Measurements from ENCODE around the gene RGR.

RGR gene

DNA sequence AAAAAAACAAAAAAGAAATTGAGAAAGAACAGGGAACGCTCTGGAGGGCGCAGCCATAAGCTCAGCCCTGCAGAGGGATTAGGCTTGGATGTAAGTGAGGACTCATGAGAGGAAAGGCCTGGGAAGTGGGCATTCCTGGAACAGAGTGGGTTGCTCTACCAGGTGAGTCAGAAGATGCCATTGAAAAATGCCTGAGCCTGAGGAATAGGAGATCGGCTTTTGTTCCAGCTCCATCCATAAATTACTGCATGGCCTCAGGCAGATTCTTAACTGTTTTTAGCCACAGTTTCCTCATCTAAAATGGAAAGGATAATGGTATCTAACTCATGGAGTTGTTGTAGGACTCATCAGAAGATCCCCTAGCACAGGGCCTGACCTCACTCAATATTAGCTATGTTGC, 1.1 kb upstream of the RGR start:
- CTCF ChIA-PET: interaction anchor here (0.9 to 1.1 kb wide), 2 partner anchors 20 to 293 kb away, joined by 3 read pairs; no protein-coding TSS in a partner anchor
- TF ChIP-seq, protein P1, sequence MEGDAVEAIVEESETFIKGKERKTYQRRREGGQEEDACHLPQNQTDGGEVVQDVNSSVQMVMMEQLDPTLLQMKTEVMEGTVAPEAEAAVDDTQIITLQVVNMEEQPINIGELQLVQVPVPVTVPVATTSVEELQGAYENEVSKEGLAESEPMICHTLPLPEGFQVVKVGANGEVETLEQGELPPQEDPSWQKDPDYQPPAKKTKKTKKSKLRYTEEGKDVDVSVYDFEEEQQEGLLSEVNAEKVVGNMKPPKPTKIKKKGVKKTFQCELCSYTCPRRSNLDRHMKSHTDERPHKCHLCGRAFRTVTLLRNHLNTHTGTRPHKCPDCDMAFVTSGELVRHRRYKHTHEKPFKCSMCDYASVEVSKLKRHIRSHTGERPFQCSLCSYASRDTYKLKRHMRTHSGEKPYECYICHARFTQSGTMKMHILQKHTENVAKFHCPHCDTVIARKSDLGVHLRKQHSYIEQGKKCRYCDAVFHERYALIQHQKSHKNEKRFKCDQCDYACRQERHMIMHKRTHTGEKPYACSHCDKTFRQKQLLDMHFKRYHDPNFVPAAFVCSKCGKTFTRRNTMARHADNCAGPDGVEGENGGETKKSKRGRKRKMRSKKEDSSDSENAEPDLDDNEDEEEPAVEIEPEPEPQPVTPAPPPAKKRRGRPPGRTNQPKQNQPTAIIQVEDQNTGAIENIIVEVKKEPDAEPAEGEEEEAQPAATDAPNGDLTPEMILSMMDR (IDR thresholded peaks at IDR 0.05; ENCODE audit: insufficient read depth, low read length, missing control alignments): no peak
- H3K4me3 ChIP-seq (ENCODE audit: low read depth, low read length): no peak overlapping the region
- no peak for DNase-seq (ENCODE audit: low read depth, low spot score)
- POLR2A ChIA-PET: no interaction called here

DNA sequence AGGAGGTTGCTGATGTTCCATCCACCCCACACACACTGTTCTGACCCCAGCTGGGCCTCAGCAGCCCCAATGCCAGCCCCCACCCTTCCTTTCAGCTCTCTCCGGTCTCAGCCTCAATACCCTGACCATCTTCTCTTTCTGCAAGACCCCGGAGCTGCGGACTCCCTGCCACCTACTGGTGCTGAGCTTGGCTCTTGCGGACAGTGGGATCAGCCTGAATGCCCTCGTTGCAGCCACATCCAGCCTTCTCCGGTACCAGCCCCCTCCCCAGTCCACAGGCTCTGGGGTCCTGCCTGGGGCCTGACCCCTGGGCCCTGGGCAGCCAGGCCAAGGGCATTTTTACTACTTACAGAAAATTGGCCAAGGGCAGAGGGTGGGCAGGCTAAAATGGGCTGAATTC, 2.6 kb downstream of the RGR start:
- CTCF ChIA-PET: interaction anchor here (1.3 to 1.7 kb wide), 4 partner anchors 9 to 290 kb away, joined by 3 to 6 read pairs (median 4); no protein-coding TSS in a partner anchor
- DNase-seq (ENCODE audit: low read depth, low spot score): no peak
- POLR2A ChIA-PET: no interaction called here
- no peak overlapping the region for H3K4me3 ChIP-seq (ENCODE audit: low read depth, low read length)
- TF ChIP-seq, protein P1 (IDR thresholded peaks at IDR 0.05; ENCODE audit: insufficient read depth, low read length, missing control alignments): no peak

DNA sequence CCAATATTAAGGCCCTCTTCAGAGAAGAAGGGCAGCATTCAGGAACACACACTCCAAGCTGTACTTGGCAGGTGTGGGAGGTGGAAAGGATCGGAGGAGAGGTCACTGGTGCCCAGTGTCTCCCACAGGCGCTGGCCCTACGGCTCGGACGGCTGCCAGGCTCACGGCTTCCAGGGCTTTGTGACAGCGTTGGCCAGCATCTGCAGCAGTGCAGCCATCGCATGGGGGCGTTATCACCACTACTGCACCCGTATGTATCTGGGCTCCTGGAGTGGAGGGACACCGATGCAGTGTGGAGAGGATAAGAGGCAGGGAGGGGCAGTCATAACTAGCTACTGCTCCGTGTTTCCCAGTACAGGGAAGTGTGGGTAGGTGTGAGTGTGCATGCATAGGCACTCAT, 3.9 kb downstream of the RGR start:
- TF ChIP-seq, protein P1 (IDR thresholded peaks at IDR 0.05; ENCODE audit: insufficient read depth, low read length, missing control alignments): no peak
- CTCF ChIA-PET: interaction anchor here (0.7 to 1.8 kb wide), 6 partner anchors 8 to 290 kb away, joined by 3 to 4 read pairs (median 3); no protein-coding TSS in a partner anchor

DNA sequence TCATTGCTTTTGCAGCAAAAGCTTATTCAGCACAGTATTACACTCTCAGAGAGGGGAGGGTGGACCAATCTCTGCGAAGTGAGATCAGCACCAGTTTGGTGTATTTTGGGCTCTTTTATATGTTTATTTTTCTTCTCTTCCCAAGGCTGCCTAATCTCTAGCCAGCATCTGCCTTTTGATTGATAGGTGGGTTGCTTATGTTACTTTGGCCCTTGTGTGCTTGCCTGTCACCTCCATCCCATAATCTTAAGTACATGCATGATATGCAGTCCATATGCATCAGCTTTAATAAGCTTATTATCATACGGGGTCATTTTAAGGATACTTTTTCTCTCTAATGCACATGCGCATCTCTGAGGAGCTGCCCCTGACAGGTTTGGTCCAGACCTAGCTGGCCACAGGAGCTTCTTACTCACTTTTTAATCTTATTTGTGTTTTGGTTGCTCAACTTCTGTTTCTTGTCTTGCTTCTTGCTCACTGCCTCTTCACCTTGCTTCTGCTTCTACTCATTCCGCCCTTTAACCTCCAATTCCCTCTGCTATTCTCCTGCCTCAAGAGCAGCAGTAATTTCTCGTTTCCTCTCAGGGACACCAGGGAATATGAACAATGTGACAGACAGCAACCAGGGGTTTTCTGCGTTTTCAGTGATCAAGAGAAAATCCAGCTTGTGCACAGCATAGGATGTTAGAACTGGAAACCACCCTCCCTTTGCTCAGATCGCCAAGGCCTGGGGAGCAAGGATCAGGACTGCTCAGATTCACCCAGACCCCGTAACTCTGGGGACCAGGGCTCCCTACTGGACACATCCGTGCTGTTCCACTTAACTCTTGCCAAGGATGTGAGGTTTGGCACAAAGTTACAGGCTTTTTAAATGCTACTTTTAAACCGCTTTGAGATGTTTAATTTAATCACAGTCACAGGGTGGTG, 10.0 kb downstream of the RGR start:
- TF ChIP-seq, protein P1 (IDR thresholded peaks at IDR 0.05; ENCODE audit: insufficient read depth, low read length, missing control alignments): no peak
- POLR2A ChIA-PET: no interaction called here
- no peak overlapping the region for H3K4me3 ChIP-seq (ENCODE audit: low read depth, low read length)
- no peak for DNase-seq (ENCODE audit: low read depth, low spot score)
- CTCF ChIA-PET: interaction anchor here (0.6 to 2.8 kb wide), 7 partner anchors 9 to 285 kb away, joined by 3 to 27 read pairs (median 4); no protein-coding TSS in a partner anchor

More for the DNA sequence above, 3.9 kb downstream of the RGR start:
- no peak overlapping the region for H3K4me3 ChIP-seq (ENCODE audit: low read depth, low read length)
- POLR2A ChIA-PET: no interaction called here
- no peak for DNase-seq (ENCODE audit: low read depth, low spot score)

DNA sequence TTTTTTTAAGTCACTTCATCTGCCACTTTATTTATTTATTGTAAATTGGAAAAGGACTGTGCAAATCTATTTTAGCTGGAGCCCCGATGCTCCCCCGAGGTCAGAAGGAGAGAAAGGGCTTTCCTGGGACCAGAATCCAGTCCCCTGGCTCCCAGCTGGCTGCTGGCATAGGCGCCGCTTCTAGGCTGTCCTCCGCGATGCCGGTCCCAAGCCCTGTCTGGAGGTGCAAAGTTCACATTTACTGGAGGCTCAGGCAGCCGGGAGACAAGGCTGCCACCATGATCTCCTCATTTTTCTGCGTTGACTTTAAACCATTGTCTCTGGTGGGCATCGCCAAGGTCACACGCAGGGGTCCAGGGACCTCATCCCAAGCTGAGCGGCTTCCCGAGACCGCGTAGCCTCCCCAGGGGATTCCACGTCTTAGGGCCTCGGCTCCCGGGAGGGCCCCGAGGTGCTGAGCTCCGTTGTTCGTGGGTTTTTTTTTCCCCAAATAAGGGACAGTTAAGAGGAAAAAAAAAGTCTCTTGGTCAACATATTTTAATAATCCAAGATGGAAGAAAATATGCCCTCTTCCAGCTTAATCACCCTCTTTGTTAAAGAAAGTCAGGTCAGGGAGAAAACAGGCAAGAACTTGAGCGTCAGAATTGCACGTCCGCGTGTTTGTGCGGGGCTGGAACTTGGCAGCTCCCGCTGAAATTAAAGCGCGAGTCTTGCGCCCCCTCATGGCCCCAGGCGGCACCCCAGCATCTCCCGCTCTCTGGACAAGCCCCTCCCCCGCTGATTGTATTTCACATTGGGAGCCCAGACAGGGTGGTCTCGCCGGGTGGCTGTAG, 11.9 kb downstream of the RGR start:
- no peak for DNase-seq (ENCODE audit: low read depth, low spot score)
- TF ChIP-seq, protein P1 (IDR thresholded peaks at IDR 0.05; ENCODE audit: insufficient read depth, low read length, missing control alignments): peak; percentile 72
- CTCF ChIA-PET: interaction anchor here (0.7 to 15.6 kb wide), 8 partner anchors 8 to 281 kb away, joined by 3 to 631 read pairs (median 4); no protein-coding TSS in a partner anchor
- POLR2A ChIA-PET: no interaction called here
- H3K4me3 ChIP-seq (ENCODE audit: low read depth, low read length): no peak overlapping the region

Measured in AG04449 (cell line).